CD14-positive monocyte (primary cell): Measurements from ENCODE around the gene PDP2. TPM values are rescaled to one million over a fixed set of nuclear protein-coding genes. Genes with fewer than 3 reads are reported as not detected.

Source experiments
- DNase-seq, 3 donors: peaks; one replicate each; pipeline ENCODE4 v3.0.0-alpha.2; 2011 to 2022
- H2AFZ ChIP-seq: 2 replicates; pipeline ENCODE4 v1.6.0; 2012; ENCODE audit warnings: mild to moderate bottlenecking, low read depth, low read length, inconsistent platforms; ENCODE audit not compliant: insufficient read depth, poor library complexity, severe bottlenecking
- H3K27ac ChIP-seq, 2 donors: 1 replicate in 1 of 2; 2 replicates in 1 of 2; pipeline ENCODE4 v1.5.1; 2012 to 2013; ENCODE audit warnings: low read length in 2 of 2, control low read depth in 1 of 2, inconsistent platforms in 1 of 2, low read depth in 1 of 2, mild to moderate bottlenecking in 1 of 2
- H3K27me3 ChIP-seq, 2 donors: one replicate each; pipeline versions ENCODE4 v1.6.0 to v1.6.1; 2011 to 2013; ENCODE audit warnings: low read length in 2 of 2; ENCODE audit not compliant: control insufficient read depth in 2 of 2, insufficient read depth in 2 of 2
- H3K36me3 ChIP-seq, 2 donors: replicated peaks in 1 of 2; 1 replicate in 1 of 2; 2 replicates in 1 of 2; pipeline versions ENCODE4 v1.5.1 to v1.6.1; 2012 to 2013; ENCODE audit warnings: low read length in 2 of 2, control low read depth in 1 of 2, inconsistent platforms in 1 of 2, mild to moderate bottlenecking in 1 of 2; ENCODE audit not compliant: insufficient read depth in 2 of 2, control insufficient read depth in 1 of 2
- H3K4me1 ChIP-seq, 2 donors: 1 replicate in 1 of 2; 2 replicates in 1 of 2; pipeline versions ENCODE4 v1.5.1 to v1.6.1; 2012 to 2013; ENCODE audit warnings: low read length in 2 of 2, control low read depth in 1 of 2, inconsistent platforms in 1 of 2, mild to moderate bottlenecking in 1 of 2, moderate library complexity in 1 of 2; ENCODE audit not compliant: insufficient read depth in 2 of 2, control insufficient read depth in 1 of 2
- H3K4me2 ChIP-seq: replicated peaks from 2 replicates; pipeline ENCODE3; 2012; ENCODE audit warnings: low read length, moderate library complexity, mild to moderate bottlenecking; ENCODE audit not compliant: poor library complexity, severe bottlenecking; ENCODE audit errors: extremely low read depth
- H3K4me3 ChIP-seq, 3 experiments: fragments of 200-600 bp in 1 of 3; sonication (generic) in 1 of 3; replicated peaks in 1 of 3; 1 replicate in 2 of 3; 2 replicates in 1 of 3; pipeline ENCODE4 v1.5.1; 2011 to 2013; ENCODE audit warnings: low read length in 3 of 3, mild to moderate bottlenecking in 3 of 3, control low read depth in 2 of 3, low read depth in 2 of 3, inconsistent platforms in 1 of 3, moderate library complexity in 1 of 3
- H3K79me2 ChIP-seq: 2 replicates; pipeline ENCODE4 v1.6.0; 2012; ENCODE audit warnings: mild to moderate bottlenecking, control low read depth, inconsistent platforms, low read length, moderate library complexity; ENCODE audit not compliant: insufficient read depth
- H3K9ac ChIP-seq: 2 replicates; pipeline ENCODE4 v1.6.0; 2017; ENCODE audit warnings: low read length, mild to moderate bottlenecking; ENCODE audit not compliant: insufficient read depth, poor library complexity, severe bottlenecking
- H3K9me3 ChIP-seq, 2 donors: replicated peaks in 1 of 2; 1 replicate in 1 of 2; 2 replicates in 1 of 2; pipeline versions ENCODE4 v1.5.1 to v1.6.1; 2012 to 2013; ENCODE audit warnings: low read length in 2 of 2, control low read depth in 1 of 2; ENCODE audit not compliant: control insufficient read depth in 1 of 2, insufficient read depth in 1 of 2
- H4K20me1 ChIP-seq: 2 replicates; pipeline ENCODE4 v1.6.0; 2012; ENCODE audit warnings: mild to moderate bottlenecking, low read length, control low read depth, moderate library complexity; ENCODE audit not compliant: insufficient read depth
- H3K27ac Mint-ChIP-seq, 7 donors: one replicate each; pipeline ENCODE4 v1.8.0; 2020; ENCODE audit warnings: mild to moderate bottlenecking in 7 of 7, mixed read lengths in 7 of 7, moderate library complexity in 6 of 7, inconsistent platforms in 2 of 7
- H3K27me3 Mint-ChIP-seq, 3 donors: one replicate each; pipeline ENCODE4 v1.8.0; 2021 to 2022; ENCODE audit warnings: low read depth in 3 of 3, mild to moderate bottlenecking in 3 of 3, mixed read lengths in 3 of 3, moderate library complexity in 3 of 3, inconsistent platforms in 1 of 3
- H3K36me3 Mint-ChIP-seq, 2 donors: one replicate each; pipeline ENCODE4 v1.8.0; 2020; ENCODE audit warnings: mixed read lengths in 2 of 2, inconsistent platforms in 1 of 2, mild to moderate bottlenecking in 1 of 2
- H3K4me1 Mint-ChIP-seq: one replicate; pipeline ENCODE4 v1.8.0; 2020; ENCODE audit warnings: mild to moderate bottlenecking, mixed read lengths
- H3K4me3 Mint-ChIP-seq, 2 donors: one replicate each; pipeline ENCODE4 v1.8.0; 2020; ENCODE audit warnings: mild to moderate bottlenecking in 2 of 2, mixed read lengths in 2 of 2, moderate library complexity in 1 of 2
- H3K9me3 Mint-ChIP-seq, 7 donors: one replicate each; pipeline ENCODE4 v1.8.0; 2020 to 2022; ENCODE audit warnings: mixed read lengths in 7 of 7, mild to moderate bottlenecking in 6 of 7, moderate library complexity in 6 of 7, inconsistent platforms in 2 of 7
- WGBS: methylation state at CpG from one replicate; pipeline ENCODE4 v1.1.5; 2013; ENCODE audit warnings: missing lambda C conversion rate; ENCODE audit not compliant: insufficient coverage; 5-methylcytosine and 5-hydroxymethylcytosine counted together
- intact Hi-C, 2 donors: fragments of 100-400 bp; cut with micrococcal nuclease; formaldehyde crosslinking; loops; one replicate each; pipeline versions ENCODE4 v1.15.0 to v1.15.1; 2023
- polyA plus RNA-seq, 3 donors: library from polyadenylated mRNA; depleted of rRNA in 1 of 3; unstranded in 2 of 3; stranded (reverse) in 1 of 3; fragments of 300-500 nt in 2 of 3; fragments of >200 nt in 1 of 3; fragmentation: Illumina TruSeq in 2 of 3; gene quantifications; 1 replicate in 2 of 3; 2 replicates in 1 of 3; pipeline ENCODE4 v1.2.3, GENCODE V29; 2012 to 2021
- TF ChIP-seq, protein P1 (sequence below): fragments of 200-600 bp; IDR thresholded peaks from one replicate; pipeline ENCODE4 v1.8.0; 2022; ENCODE audit warnings: antibody characterized with exemption, mild to moderate bottlenecking

PDP2 gene
- polyA plus RNA-seq, 3 donors: 1.1 TPM; not detected in 2

DNA sequence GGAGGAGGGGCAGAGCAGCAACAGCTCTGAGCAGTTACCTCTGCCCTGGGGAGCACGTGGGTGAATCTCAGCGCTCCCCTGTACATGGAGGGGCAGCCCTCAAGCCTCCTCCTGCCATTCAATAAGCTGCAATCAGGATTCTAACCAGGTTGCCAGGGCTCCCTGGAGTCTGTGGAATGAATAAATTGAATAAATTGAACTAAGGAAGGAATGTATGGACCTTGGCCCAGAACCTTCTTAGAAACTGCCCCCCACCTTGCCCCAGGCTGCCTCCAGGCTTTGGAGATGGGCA is 39.9 kb downstream of the PDP2 start:
- 40% methylated on average over 1 of the region's 2 CpGs for WGBS
- TF ChIP-seq, protein P1, sequence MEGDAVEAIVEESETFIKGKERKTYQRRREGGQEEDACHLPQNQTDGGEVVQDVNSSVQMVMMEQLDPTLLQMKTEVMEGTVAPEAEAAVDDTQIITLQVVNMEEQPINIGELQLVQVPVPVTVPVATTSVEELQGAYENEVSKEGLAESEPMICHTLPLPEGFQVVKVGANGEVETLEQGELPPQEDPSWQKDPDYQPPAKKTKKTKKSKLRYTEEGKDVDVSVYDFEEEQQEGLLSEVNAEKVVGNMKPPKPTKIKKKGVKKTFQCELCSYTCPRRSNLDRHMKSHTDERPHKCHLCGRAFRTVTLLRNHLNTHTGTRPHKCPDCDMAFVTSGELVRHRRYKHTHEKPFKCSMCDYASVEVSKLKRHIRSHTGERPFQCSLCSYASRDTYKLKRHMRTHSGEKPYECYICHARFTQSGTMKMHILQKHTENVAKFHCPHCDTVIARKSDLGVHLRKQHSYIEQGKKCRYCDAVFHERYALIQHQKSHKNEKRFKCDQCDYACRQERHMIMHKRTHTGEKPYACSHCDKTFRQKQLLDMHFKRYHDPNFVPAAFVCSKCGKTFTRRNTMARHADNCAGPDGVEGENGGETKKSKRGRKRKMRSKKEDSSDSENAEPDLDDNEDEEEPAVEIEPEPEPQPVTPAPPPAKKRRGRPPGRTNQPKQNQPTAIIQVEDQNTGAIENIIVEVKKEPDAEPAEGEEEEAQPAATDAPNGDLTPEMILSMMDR: no peak
- H3K4me2 ChIP-seq: no peak overlapping the region
- H3K4me1 Mint-ChIP-seq: peaks cover 7% of the 10 kb centered on the region
- H3K27me3 Mint-ChIP-seq: peaks cover 41 to 61% (median 47%) of the 10 kb centered on the region in 3 donors
- H3K27ac ChIP-seq: no peak overlapping the region
- no peak overlapping the region for H3K4me3 Mint-ChIP-seq
- peaks cover 8 to 49% of the 10 kb centered on the region in 2 donors for H3K27me3 ChIP-seq
- DNase-seq: no peak
- no peak overlapping the region for H2AFZ ChIP-seq
- intact Hi-C loops: no loop called here
- no peaks in the 10 kb centered on the region for H3K9me3 ChIP-seq
- H3K36me3 ChIP-seq: no peaks in the 10 kb centered on the region
- H3K36me3 Mint-ChIP-seq: peaks cover 0 to 6% of the 10 kb centered on the region in 2 donors
- H4K20me1 ChIP-seq: no peaks in the 10 kb centered on the region
- no peak overlapping the region for H3K4me3 ChIP-seq
- no peak overlapping the region for H3K9ac ChIP-seq
- peaks cover 0 to 10% (median 3%) of the 10 kb centered on the region in 7 donors for H3K9me3 Mint-ChIP-seq
- H3K4me1 ChIP-seq: peaks cover 6 to 12% of the 10 kb centered on the region in 2 donors
- no peaks in the 10 kb centered on the region for H3K79me2 ChIP-seq
- peak overlapping the region in 1 of 7 donors; percentile 17 for H3K27ac Mint-ChIP-seq

DNA sequence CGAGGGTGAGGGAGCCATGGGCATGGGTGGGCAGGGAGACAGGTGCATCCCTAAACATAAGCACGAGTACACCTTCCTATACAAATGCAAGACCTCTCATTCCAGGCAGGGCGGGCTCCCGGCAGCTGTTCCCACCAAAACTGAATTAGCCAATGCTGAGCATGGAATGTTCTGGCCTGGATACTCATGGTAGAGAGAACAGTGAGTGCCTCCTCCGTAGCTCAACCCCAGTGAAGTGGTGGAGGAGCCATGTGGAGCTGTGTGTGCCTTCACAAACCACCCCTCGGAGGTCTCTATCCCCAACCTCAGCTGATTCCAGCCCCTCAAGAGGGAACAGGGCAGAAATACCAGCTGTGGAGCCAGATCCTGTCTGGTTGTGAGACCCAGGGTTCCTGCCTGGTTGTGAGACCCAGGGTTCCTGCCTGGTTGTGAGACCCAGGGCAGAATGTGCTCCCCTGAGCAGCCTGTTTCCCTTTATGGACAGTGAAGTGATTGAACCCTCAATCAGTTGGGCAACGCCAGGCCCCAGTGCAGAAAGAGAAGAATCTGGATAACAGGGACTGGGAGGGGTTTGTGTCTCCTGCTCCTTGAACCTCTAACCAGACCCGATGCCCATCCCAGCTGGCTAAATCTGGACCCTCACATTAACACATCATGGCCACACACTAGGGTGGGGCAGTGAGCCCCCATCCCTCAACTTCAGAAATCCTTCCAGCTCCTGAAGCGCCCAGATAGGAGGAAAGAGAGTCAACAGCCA is 40.8 kb downstream of the PDP2 start:
- Mint-ChIP-seq H3K9me3 (peaks cover 0 to 11% (median 8%) of the 10 kb centered on the region in 7 donors), H3K4me1 (peaks cover 14% of the 10 kb centered on the region), H3K27me3 (peaks cover 46 to 68% (median 54%) of the 10 kb centered on the region in 3 donors), H3K4me3 (peak overlapping the region in 1 of 2 donors; percentile 73), H3K36me3 (peaks cover 3 to 7% of the 10 kb centered on the region in 2 donors), H3K27ac (no peak overlapping the region)
- peaks cover 11 to 17% of the 10 kb centered on the region in 2 donors for H3K4me1 ChIP-seq
- no peak overlapping the region for H3K27ac ChIP-seq
- no peaks in the 10 kb centered on the region for H3K36me3 ChIP-seq
- peaks cover 0 to 6% of the 10 kb centered on the region in 2 donors for H3K9me3 ChIP-seq
- no peak overlapping the region for H3K4me3 ChIP-seq
- no CpG with 5 or more reads among the region's 9 CpGs for WGBS
- no peaks in the 10 kb centered on the region for H3K79me2 ChIP-seq
- H3K27me3 ChIP-seq: peaks cover 17 to 58% of the 10 kb centered on the region in 2 donors
- no peak overlapping the region for H3K4me2 ChIP-seq
- no peak overlapping the region for H2AFZ ChIP-seq
- no peak overlapping the region for H3K9ac ChIP-seq
- intact Hi-C loops: no loop called here
- no peaks in the 10 kb centered on the region for H4K20me1 ChIP-seq
- no peak for DNase-seq
- TF ChIP-seq, protein P1: no peak
